Measurements from ENCODE around the gene SEC14L1. TPM values are rescaled to one million over a fixed set of nuclear protein-coding genes. Genes with fewer than 3 reads are reported as not detected.
A peak's percentile ranks its signal among the peaks of the same experiment; 100 is the strongest.

SEC14L1 gene
- total and polyA plus RNA-seq, 2 of the 8 experiments (the other 6 are each of a cell fraction or from before 2014, with no cell fraction given), result 27.2 to 74.4 TPM

GRCh38 chr17:77164483-77165091 lies 23.8 kb downstream of the SEC14L1 start:
- CTCF ChIA-PET (ENCODE audit: partially characterized antibody), result interaction anchor here (0.8 to 1.2 kb wide), 5 partner anchors 17 to 78 kb away, joined by 3 to 5 read pairs (median 3); no protein-coding TSS in a partner anchor
- 54% methylated on average over 7 of the region's 7 CpGs; no CpG with 5 or more reads in 1 of the 2 experiments for WGBS, 2 experiments (ENCODE audit: extremely low coverage in 1 of 2, insufficient coverage in 1 of 2, insufficient read length in 1 of 2, insufficient replicate concordance in 2 of 2, low coverage in 1 of 2, low lambda C conversion rate in 2 of 2, missing lambda C conversion rate in 1 of 2)

More at GRCh38 chr17:77164483-77165091, 23.8 kb downstream of the SEC14L1 start:
- POLR2A ChIA-PET (ENCODE audit: partially characterized antibody), result interaction anchor here (0.9 kb wide), 1 partner anchor 8 kb away, joined by 4 read pairs; no protein-coding TSS in a partner anchor
- H4K20me1 ChIP-seq (replicated peaks in 1 of 2; ENCODE audit: control insufficient read depth in 1 of 2, insufficient read depth in 2 of 2, low read length in 2 of 2), result no peaks in the 10 kb centered on the region
- peak overlapping the region; percentile 84; the same call in 1 of the 2 replicates for H2BK15ac ChIP-seq (ENCODE audit: low read length)
- H3K27ac ChIP-seq (ENCODE audit: low read depth, low read length), result no peak overlapping the region
- no peak overlapping the region for H2AFZ ChIP-seq (ENCODE audit: low read length)
- H4K8ac ChIP-seq (ENCODE audit: extremely low read depth, insufficient read depth, low read length), result no peak overlapping the region
- peaks cover 0 to 23% of the 10 kb centered on the region in 2 experiments; a peak in 2 of 4 replicates for H3K79me2 ChIP-seq (ENCODE audit: control insufficient read depth in 1 of 2, insufficient read depth in 2 of 2, low read length in 2 of 2)
- H3K4me3 ChIP-seq (ENCODE audit: extremely low read depth in 1 of 4, insufficient read depth in 2 of 4, low read depth in 3 of 4, low read length in 4 of 4), result no peak overlapping the region
- H3K36me3 ChIP-seq (ENCODE audit: control insufficient read depth in 2 of 4, insufficient read depth in 4 of 4, low read length in 3 of 4), result peaks cover 0 to 5% (median 0%) of the 10 kb centered on the region in 4 experiments; a peak in 1 of 8 replicates
- H3K27me3 ChIP-seq (replicated peaks in 1 of 4; ENCODE audit: control insufficient read depth in 3 of 4, extremely low read depth in 1 of 4, insufficient read depth in 3 of 4, low read length in 3 of 4), result no peaks in the 10 kb centered on the region
- 0 out of 2 replicates have a peak overlapping the region, but pooled peaks have one; percentile 11 for H2BK12ac ChIP-seq (ENCODE audit: low read depth, low read length)
- H3K9me3 ChIP-seq (ENCODE audit: insufficient read depth in 2 of 2, low read depth in 1 of 2, low read length in 1 of 2), result no peaks in the 10 kb centered on the region
- H2BK20ac ChIP-seq (ENCODE audit: low read length), result no peak overlapping the region
- peaks cover 8 to 23% (median 20%) of the 10 kb centered on the region in 4 experiments for H3K4me1 ChIP-seq (replicated peaks in 1 of 4; ENCODE audit: control insufficient read depth in 3 of 4, insufficient read depth in 4 of 4, low read length in 3 of 4)
- H4K5ac ChIP-seq (ENCODE audit: insufficient read length, low read depth, low read length), result no peak overlapping the region
- TF ChIP-seq RBBP5 (IDR thresholded peaks at IDR 0.05; ENCODE audit: borderline replicate concordance, low read depth, low read length), result no peak
- no peak for TF ChIP-seq TEAD4 (IDR thresholded peaks at IDR 0.05; ENCODE audit: low read depth, low read length)
- no peak for TF ChIP-seq KDM5A (IDR thresholded peaks at IDR 0.05; ENCODE audit: low read length)
- TF ChIP-seq RNF2 (IDR thresholded peaks at IDR 0.05; ENCODE audit: borderline replicate concordance, low read depth, low read length, missing control alignments, poor library complexity, severe bottlenecking), result no peak
- peak overlapping the region; percentile 56; the same call in 1 of the 2 replicates for H2AK5ac ChIP-seq (ENCODE audit: low read depth, low read length)
- H3K56ac ChIP-seq (replicated peaks; ENCODE audit: insufficient read length, low read depth, low read length), result no peak overlapping the region
- H3K4me2 ChIP-seq (ENCODE audit: insufficient read depth in 1 of 2, low read depth in 2 of 2, low read length in 2 of 2), result peak overlapping the region; percentile 34 to 62
- H2BK5ac ChIP-seq (ENCODE audit: low read depth, low read length), result peak overlapping the region; percentile 84; the same call in 1 of the 2 replicates
- H3K9ac ChIP-seq (replicated peaks in 1 of 4; ENCODE audit: extremely low read depth in 1 of 4, low read depth in 3 of 4, low read length in 3 of 4), result peak overlapping the region in 1 of 4 experiments; percentile 39; a peak in 1 of 7 replicates
- H3K4ac ChIP-seq (replicated peaks; ENCODE audit: insufficient read length, low read depth, low read length), result no peak overlapping the region
- no peak overlapping the region for H3K14ac ChIP-seq (ENCODE audit: insufficient read length)
- no peak overlapping the region for H3K23ac ChIP-seq (ENCODE audit: insufficient read length)
- no peak overlapping the region for H2BK120ac ChIP-seq (replicated peaks; ENCODE audit: low read depth, low read length)
- no peak for DNase-seq (ENCODE audit: low read depth in 1 of 2, low spot score in 2 of 2)
- H3K79me1 ChIP-seq (ENCODE audit: low read depth, low read length), result no peaks in the 10 kb centered on the region; the same call in 1 of the 2 replicates
- no peak for FAIRE-seq
- no peak overlapping the region for H4K91ac ChIP-seq (replicated peaks; ENCODE audit: insufficient read length, low read length)
- H3K23me2 ChIP-seq (ENCODE audit: low read depth, low read length), result 0 out of 2 replicates have a peak, but pooled peaks cover 2% of the 10 kb centered on the region
- H3K18ac ChIP-seq (ENCODE audit: extremely low read depth, low read length), result 0 out of 2 replicates have a peak overlapping the region, but pooled peaks have one; percentile 29
